Uterus (tissue), 2 donors: Measurements from ENCODE around the gene LCNL1.

Experiments used
- CTCF ChIP-seq, 4 experiments: fragments of 200-600 bp in 2 of 4; fragments of 450-650 bp in 2 of 4; sonication (generic) in 2 of 4; IDR thresholded peaks; one replicate each; pipeline ENCODE4 v1.5.1; 2016 to 2019; ENCODE audit warnings: antibody characterized with exemption in 4 of 4, mild to moderate bottlenecking in 2 of 4, moderate library complexity in 1 of 4
- POLR2A ChIP-seq, 2 donors: fragments of 450-650 bp; IDR thresholded peaks; one replicate each; pipeline ENCODE4 v1.6.1; 2016; ENCODE audit warnings: antibody characterized with exemption in 2 of 2, mild to moderate bottlenecking in 1 of 2, moderate library complexity in 1 of 2

- TF ChIP-seq CTCF (IDR thresholded peaks at IDR 0.05) (no peak), POLR2A (IDR thresholded peaks at IDR 0.05) (no peak)
Observed at GRCh38 chr9:136953771-136954269, 29.0 kb upstream of the LCNL1 start.
